Stimulated activated naive B cell treated with anti-CD40 and anti-IgM and Interleukin-4, amounts not matched to agents 10 μg/mL and 1 μg/mL and 100 μg/mL, for 72 hours (primary cell): ENCODE results near the gene SPRR2G.
"Not testable (repeated sequence)": the region's sequence is repeated elsewhere in the genome, so short reads cannot be mapped to it uniquely, and the experiment has no call there.

Experiments
- ATAC-seq, 2 donors: fragments of 150-1000 bp; cut with Tn5 transposase; replicated peaks; 2 replicates each; pipeline ENCODE4 v1.10.0; 2021; ENCODE audit warnings: moderate library complexity in 1 of 2
- DNase-seq: peaks from one replicate; pipeline ENCODE4 v3.0.0; 2021
- H3K27ac Mint-ChIP-seq: one replicate; pipeline ENCODE4 v1.8.0; 2022; ENCODE audit warnings: mild to moderate bottlenecking, mixed read lengths
- H3K27me3 Mint-ChIP-seq, 2 donors: one replicate each; pipeline ENCODE4 v1.8.0; 2022; ENCODE audit warnings: mixed read lengths in 2 of 2
- H3K36me3 Mint-ChIP-seq, 2 donors: one replicate each; pipeline ENCODE4 v1.8.0; 2022; ENCODE audit warnings: mixed read lengths in 2 of 2, mild to moderate bottlenecking in 1 of 2
- H3K4me1 Mint-ChIP-seq, 2 donors: one replicate each; pipeline ENCODE4 v1.8.0; 2022; ENCODE audit warnings: mixed read lengths in 2 of 2, mild to moderate bottlenecking in 1 of 2
- H3K4me3 Mint-ChIP-seq, 2 donors: one replicate each; pipeline ENCODE4 v1.8.0; 2022; ENCODE audit warnings: mild to moderate bottlenecking in 2 of 2, mixed read lengths in 2 of 2, moderate library complexity in 1 of 2
- H3K9me3 Mint-ChIP-seq, 2 donors: one replicate each; pipeline ENCODE4 v1.8.0; 2022; ENCODE audit warnings: mixed read lengths in 2 of 2, mild to moderate bottlenecking in 1 of 2

The SPRR2G gene

GRCh38 chr1:153133267-153133666 lies 17.4 kb downstream of the SPRR2G start:
- no peak for DNase-seq
- Mint-ChIP-seq H3K27me3 (peaks cover 66% of the 10 kb centered on the region in 2 donors), H3K4me3 (no peak overlapping the region), H3K27ac (no peak overlapping the region), H3K9me3 (peaks cover 0 to 3% of the 10 kb centered on the region in 2 donors), H3K4me1 (no peaks in the 10 kb centered on the region), H3K36me3 (no peaks in the 10 kb centered on the region)
- no peak for ATAC-seq

- H3K36me3 Mint-ChIP-seq, ATAC-seq, H3K4me1 Mint-ChIP-seq, H3K4me3 Mint-ChIP-seq, DNase-seq, H3K27ac Mint-ChIP-seq: not testable (repeated sequence)
- peaks cover 37 to 43% of the 10 kb centered on the region in 2 donors for H3K27me3 Mint-ChIP-seq
- H3K9me3 Mint-ChIP-seq = peaks cover 16 to 21% of the 10 kb centered on the region in 2 donors
These were observed 22.0 kb downstream of the SPRR2G start for GRCh38 chr1:153128688-153129087.

- H3K9me3 Mint-ChIP-seq = peaks cover 16 to 26% of the 10 kb centered on the region in 2 donors
- H3K27ac Mint-ChIP-seq = no peak overlapping the region
- peaks cover 27 to 33% of the 10 kb centered on the region in 2 donors for H3K27me3 Mint-ChIP-seq
- H3K4me1 Mint-ChIP-seq = no peaks in the 10 kb centered on the region
- DNase-seq = no peak
- peaks cover 0 to 4% of the 10 kb centered on the region in 2 donors for H3K36me3 Mint-ChIP-seq
- no peak overlapping the region for H3K4me3 Mint-ChIP-seq
- ATAC-seq = no peak
These were observed 23.4 kb downstream of the SPRR2G start for GRCh38 chr1:153127296-153127695.

GRCh38 chr1:153125536-153125935 lies 25.2 kb downstream of the SPRR2G start:
- H3K4me3 Mint-ChIP-seq = no peak overlapping the region
- no peak overlapping the region for H3K27ac Mint-ChIP-seq
- peaks cover 22 to 35% of the 10 kb centered on the region in 2 donors for H3K27me3 Mint-ChIP-seq
- no peaks in the 10 kb centered on the region for H3K4me1 Mint-ChIP-seq
- no peak for ATAC-seq
- H3K36me3 Mint-ChIP-seq = peaks cover 0 to 4% of the 10 kb centered on the region in 2 donors
- peaks cover 16 to 26% of the 10 kb centered on the region in 2 donors for H3K9me3 Mint-ChIP-seq
- DNase-seq = no peak

GRCh38 chr1:153123793-153124192 lies 26.9 kb downstream of the SPRR2G start:
- H3K4me1 Mint-ChIP-seq, ATAC-seq, H3K4me3 Mint-ChIP-seq, DNase-seq, H3K36me3 Mint-ChIP-seq, H3K27ac Mint-ChIP-seq: not testable (repeated sequence)
- peaks cover 17 to 30% of the 10 kb centered on the region in 2 donors for H3K27me3 Mint-ChIP-seq
- peaks cover 16 to 26% of the 10 kb centered on the region in 2 donors for H3K9me3 Mint-ChIP-seq

- Mint-ChIP-seq H3K4me3 (no peak overlapping the region), H3K27ac (no peak overlapping the region), H3K36me3 (peaks cover 0 to 4% of the 10 kb centered on the region in 2 donors), H3K9me3 (peaks cover 16 to 26% of the 10 kb centered on the region in 2 donors), H3K27me3 (peaks cover 13 to 36% of the 10 kb centered on the region in 2 donors), H3K4me1 (no peaks in the 10 kb centered on the region)
- ATAC-seq (no peak), DNase-seq (no peak)
These were observed 27.8 kb downstream of the SPRR2G start for GRCh38 chr1:153122831-153123421.

- no peaks in the 10 kb centered on the region for H3K4me1 Mint-ChIP-seq
- H3K9me3 Mint-ChIP-seq = peaks cover 16 to 25% of the 10 kb centered on the region in 2 donors
- H3K27me3 Mint-ChIP-seq = peaks cover 17 to 46% of the 10 kb centered on the region in 2 donors
- DNase-seq = no peak
- no peak for ATAC-seq
- H3K27ac Mint-ChIP-seq = no peak overlapping the region
- H3K4me3 Mint-ChIP-seq = no peak overlapping the region
- H3K36me3 Mint-ChIP-seq = peaks cover 0 to 4% of the 10 kb centered on the region in 2 donors
These were observed 29.7 kb downstream of the SPRR2G start for GRCh38 chr1:153120945-153121344.

- ATAC-seq (no peak), DNase-seq (no peak)
- Mint-ChIP-seq H3K36me3 (no peaks in the 10 kb centered on the region), H3K27ac (no peak overlapping the region), H3K27me3 (peaks cover 23 to 52% of the 10 kb centered on the region in 2 donors), H3K4me1 (no peaks in the 10 kb centered on the region), H3K9me3 (peaks cover 4 to 11% of the 10 kb centered on the region in 2 donors), H3K4me3 (no peak overlapping the region)
These were observed 31.2 kb downstream of the SPRR2G start for GRCh38 chr1:153119491-153119971.

GRCh38 chr1:153115264-153115663 lies 35.4 kb downstream of the SPRR2G start:
- not testable (repeated sequence) for ATAC-seq, H3K4me3 Mint-ChIP-seq, DNase-seq, H3K9me3 Mint-ChIP-seq, H3K36me3 Mint-ChIP-seq, H3K4me1 Mint-ChIP-seq, H3K27ac Mint-ChIP-seq
- peaks cover 22 to 52% of the 10 kb centered on the region in 2 donors for H3K27me3 Mint-ChIP-seq

GRCh38 chr1:153113416-153113815 lies 37.3 kb downstream of the SPRR2G start, which contains the start of gene SPRR2F:
TSS of gene SPRR2F (minus strand) at chr1:153113516. CDS start at chr1:153112733, 783 bp downstream.
- no peak for ATAC-seq
- Mint-ChIP-seq H3K27me3 (peaks cover 16 to 44% of the 10 kb centered on the region in 2 donors), H3K4me3 (no peak within 1 kb of the TSS), H3K27ac (no peak within 1 kb of the TSS), H3K9me3 (peaks cover 0 to 1% of the 10 kb centered on the region in 2 donors), H3K4me1 (no peaks in the 10 kb centered on the region), H3K36me3 (no peaks in the 10 kb centered on the region)
- DNase-seq = no peak

GRCh38 chr1:153112454-153112853 lies 38.2 kb downstream of the SPRR2G start:
- DNase-seq, H3K27ac Mint-ChIP-seq, H3K4me1 Mint-ChIP-seq, H3K36me3 Mint-ChIP-seq, H3K4me3 Mint-ChIP-seq, H3K9me3 Mint-ChIP-seq, ATAC-seq: not testable (repeated sequence)
- H3K27me3 Mint-ChIP-seq = peaks cover 19 to 39% of the 10 kb centered on the region in 2 donors

- DNase-seq (no peak), ATAC-seq (no peak)
- Mint-ChIP-seq H3K27ac (no peak overlapping the region), H3K27me3 (peaks cover 20 to 35% of the 10 kb centered on the region in 2 donors), H3K9me3 (peaks cover 3 to 4% of the 10 kb centered on the region in 2 donors), H3K4me3 (no peak overlapping the region), H3K36me3 (no peaks in the 10 kb centered on the region), H3K4me1 (no peaks in the 10 kb centered on the region)
These were observed 50.4 kb downstream of the SPRR2G start for GRCh38 chr1:153100245-153100644.
